Psoas muscle (tissue), 8 donors: Measurements from ENCODE around the gene TM9SF3. TPM values are rescaled to one million over a fixed set of nuclear protein-coding genes. Genes with fewer than 3 reads are reported as not detected.

ENCODE experiments used
- ATAC-seq, 4 donors: fragments of 200-7000 bp; cut with Tn5 transposase; one replicate each; pipeline ENCODE4 v1.9.1; 2020; ENCODE audit warnings: moderate library complexity in 3 of 4, mild to moderate bottlenecking in 2 of 4
- DNase-seq, 2 donors: peaks; one replicate each; pipeline ENCODE4 v3.0.0-alpha.2; 2020
- H3K27ac ChIP-seq: fragments of 200-600 bp; one replicate; pipeline ENCODE4 v1.8.0; 2022
- H3K27me3 ChIP-seq, 3 donors: fragments of 200-600 bp in 1 of 3; one replicate each; pipeline versions ENCODE4 v1.6.1 to v1.8.0; 2013 to 2022; ENCODE audit warnings: low read length in 2 of 3, mild to moderate bottlenecking in 2 of 3, moderate library complexity in 1 of 3; ENCODE audit not compliant: insufficient read depth in 3 of 3
- H3K36me3 ChIP-seq, 2 donors: fragments of 200-600 bp in 1 of 2; one replicate each; pipeline versions ENCODE4 v1.6.1 to v1.8.0; 2013 to 2022; ENCODE audit warnings: low read depth in 1 of 2, mild to moderate bottlenecking in 1 of 2, moderate library complexity in 1 of 2; ENCODE audit not compliant: insufficient read depth in 1 of 2
- H3K4me1 ChIP-seq: fragments of 200-600 bp; one replicate; pipeline ENCODE4 v1.8.0; 2022
- H3K4me3 ChIP-seq: fragments of 200-600 bp; one replicate; pipeline ENCODE4 v1.8.0; 2022; ENCODE audit warnings: mild to moderate bottlenecking
- H3K9me3 ChIP-seq: fragments of 200-600 bp; one replicate; pipeline ENCODE4 v1.8.0; 2022
- CTCF ChIP-seq: fragments of 200-600 bp; IDR thresholded peaks from one replicate; pipeline ENCODE4 v1.8.0; 2022; ENCODE audit warnings: antibody characterized with exemption
- WGBS, 3 donors: extraction: QIAGEN DNeasy Blood & Tissue Kit; methylation state at CpG; one replicate each; pipeline versions ENCODE4 v1.1.6 to v1.1.7; 2013; 5-methylcytosine and 5-hydroxymethylcytosine counted together
- intact Hi-C, 2 donors: fragments of 100-400 bp; cut with DNase I; formaldehyde crosslinking; loops; one replicate each; pipeline versions ENCODE4 v1.11.0 to v1.14.2; 2022
- polyA plus RNA-seq, 3 donors: library from polyadenylated mRNA; stranded (reverse); fragments of 200-250 nt; gene quantifications; one replicate each; pipeline ENCODE4 v1.2.3, GENCODE V29; 2013
- total RNA-seq, 4 donors: library from RNA; stranded (reverse); fragmentation: NEBNext Ultra II Directional in 2 of 4; extraction: Animal tissue kit (Norgen Biotek cat#: 25700) in 2 of 4; gene quantifications; one replicate each; pipeline versions ENCODE4 v1.2.1 to v1.2.4, GENCODE V29; 2021 to 2023
- donor health status: healthy with polysubstance abuse.
- donor health status: DM: no; HTN: no; CAD: no; lungs with moderate emphysema.
- donor health status: Bipolar disorder and iron deficiency.
- donor health status: healthy.
- donor health status: DM: yes; HTN: yes; CAD: no.
- donor health status: DM: no; HTN: no; CAD: no.
- donor health status: DM: no; HTN: no; CAD: no.
- donor health status: DM: yes; HTN: yes; CAD: no.

Gene TM9SF3
- total and polyA plus RNA-seq, 7 donors = 14.4 to 60.6 (median 49.0) TPM

GRCh38 chr10:96588060-96588554 is 1.3 kb upstream of the TM9SF3 start:
- H3K36me3 ChIP-seq = no peaks in the 10 kb centered on the region
- H3K27ac ChIP-seq = peak overlapping the region; percentile 99
- intact Hi-C loops = no loop called here
- 9 to 17% (median 10%) methylated on average over 4 of the region's 4 CpGs for WGBS, 3 donors
- H3K27me3 ChIP-seq = no peaks in the 10 kb centered on the region
- no peaks in the 10 kb centered on the region for H3K9me3 ChIP-seq
- peaks cover 37% of the 10 kb centered on the region for H3K4me1 ChIP-seq
- peak overlapping the region; percentile 96 for H3K4me3 ChIP-seq
- no peak for TF ChIP-seq CTCF
- ATAC-seq = peak in 1 of 4 donors; percentile 9
- no peak for DNase-seq

- no peaks in the 10 kb centered on the region for H3K9me3 ChIP-seq
- no peaks in the 10 kb centered on the region for H3K36me3 ChIP-seq
- peak overlapping the region; percentile 96 for H3K4me3 ChIP-seq
- TF ChIP-seq CTCF = no peak
- no peaks in the 10 kb centered on the region for H3K27me3 ChIP-seq
- intact Hi-C loops = loop anchor here in 1 of 2 donors (2.0 kb wide), 1 partner anchor 245 kb away; the partner anchor contains the start of gene LCOR
- ATAC-seq (peak; percentile 79 to 88 (median 82)), DNase-seq (peak; percentile 86 to 91)
- H3K4me1 ChIP-seq = peaks cover 44% of the 10 kb centered on the region
- WGBS, 3 donors = 1 to 3% (median 1%) methylated on average over 22 to 25 of the region's 25 CpGs
- H3K27ac ChIP-seq = peak overlapping the region; percentile 99
Observed at GRCh38 chr10:96587264-96588059, 650 bp upstream of the TM9SF3 start.

- DNase-seq (no peak), ATAC-seq (peak in 1 of 4 donors; percentile 30)
- H3K27me3 ChIP-seq = no peaks in the 10 kb centered on the region
- no peaks in the 10 kb centered on the region for H3K36me3 ChIP-seq
- 1 to 3% (median 1%) methylated on average over 20 of the region's 20 CpGs for WGBS, 3 donors
- no peak for TF ChIP-seq CTCF
- intact Hi-C loops = loop anchor here in 1 of 2 donors (2.0 kb wide), 1 partner anchor 247 kb away; the partner anchor contains the start of gene LCOR
- peak overlapping the region; percentile 99 for H3K27ac ChIP-seq
- H3K4me3 ChIP-seq = peak overlapping the region; percentile 96
- no peaks in the 10 kb centered on the region for H3K9me3 ChIP-seq
- peaks cover 60% of the 10 kb centered on the region for H3K4me1 ChIP-seq
Observed at GRCh38 chr10:96585736-96586418, 935 bp downstream of the TM9SF3 start.

GRCh38 chr10:96584474-96584873 is 2.3 kb downstream of the TM9SF3 start:
- Histone ChIP-seq H3K27ac (no peak overlapping the region), H3K4me3 (peak overlapping the region; percentile 96), H3K27me3 (no peaks in the 10 kb centered on the region), H3K36me3 (no peaks in the 10 kb centered on the region), H3K9me3 (no peaks in the 10 kb centered on the region), H3K4me1 (peaks cover 66% of the 10 kb centered on the region)
- TF ChIP-seq CTCF = no peak
- 80 to 91% (median 82%) methylated on average over 9 of the region's 9 CpGs for WGBS, 3 donors
- intact Hi-C loops = no loop called here
- ATAC-seq (no peak), DNase-seq (no peak)
